ENCODE results near the gene PBX3. TPM values are rescaled to one million over a fixed set of nuclear protein-coding genes. Genes with fewer than 3 reads are reported as not detected.

The PBX3 gene
- total RNA-seq, 4 donors from 2014 or later: 5.1 to 360 (median 44.1) TPM

GRCh38 chr9:125970340-125970739, 223.2 kb downstream of the PBX3 start:
- Histone ChIP-seq H3K9me3 (no peaks in the 10 kb centered on the region), H3K4me1 (no peaks in the 10 kb centered on the region), H3K36me3 (no peaks in the 10 kb centered on the region), H3K27ac (no peak overlapping the region), H3K4me3 (no peak overlapping the region), H3K27me3 (no peaks in the 10 kb centered on the region)
- intact Hi-C loops (cut with DNase I; ENCODE audit: low total_unique reads): no loop called here
- DNase-seq: no peak
- TF ChIP-seq POLR2A (IDR thresholded peaks at IDR 0.05) (no peak), CTCF (IDR thresholded peaks at IDR 0.05) (no peak)

GRCh38 chr9:125971050-125971449, 223.9 kb downstream of the PBX3 start:
- Histone ChIP-seq H3K36me3 (no peaks in the 10 kb centered on the region), H3K9me3 (no peaks in the 10 kb centered on the region), H3K27me3 (no peaks in the 10 kb centered on the region), H3K4me1 (no peaks in the 10 kb centered on the region), H3K27ac (no peak overlapping the region), H3K4me3 (no peak overlapping the region)
- no peak for TF ChIP-seq CTCF (IDR thresholded peaks at IDR 0.05)
- intact Hi-C loops (cut with DNase I; ENCODE audit: low total_unique reads): no loop called here
- DNase-seq: no peak

- H3K27ac ChIP-seq: no peak overlapping the region
- H3K4me3 ChIP-seq: no peak overlapping the region
- intact Hi-C loops (cut with DNase I; ENCODE audit: low total_unique reads): no loop called here
Observed at GRCh38 chr9:125972012-125972729, 225.0 kb downstream of the PBX3 start.

GRCh38 chr9:125973547-125973946, 226.4 kb downstream of the PBX3 start:
- intact Hi-C loops (cut with DNase I; ENCODE audit: low total_unique reads): no loop called here

More at GRCh38 chr9:125972012-125972729, 225.0 kb downstream of the PBX3 start:
- TF ChIP-seq CTCF (IDR thresholded peaks at IDR 0.05) (no peak), POLR2A (IDR thresholded peaks at IDR 0.05) (no peak)
- Histone ChIP-seq H3K36me3 (no peaks in the 10 kb centered on the region), H3K27me3 (no peaks in the 10 kb centered on the region), H3K9me3 (no peaks in the 10 kb centered on the region), H3K4me1 (no peaks in the 10 kb centered on the region)
- DNase-seq: no peak

More at GRCh38 chr9:125973547-125973946, 226.4 kb downstream of the PBX3 start:
- H3K27me3 ChIP-seq: no peaks in the 10 kb centered on the region
- H3K4me3 ChIP-seq: no peak overlapping the region
- no peak for DNase-seq
- no peaks in the 10 kb centered on the region for H3K9me3 ChIP-seq
- no peak overlapping the region for H3K27ac ChIP-seq
- H3K4me1 ChIP-seq: no peaks in the 10 kb centered on the region
- H3K36me3 ChIP-seq: no peaks in the 10 kb centered on the region
- TF ChIP-seq POLR2A (IDR thresholded peaks at IDR 0.05) (no peak), CTCF (IDR thresholded peaks at IDR 0.05) (no peak)
